Pons (tissue), 1 donor: ENCODE measurements around the gene DRC3.

Experiments used
- DNase-seq: peaks from one replicate; pipeline ENCODE4 v3.0.0-alpha.2; 2016; ENCODE audit warnings: low spot score

The DRC3 gene

DNA sequence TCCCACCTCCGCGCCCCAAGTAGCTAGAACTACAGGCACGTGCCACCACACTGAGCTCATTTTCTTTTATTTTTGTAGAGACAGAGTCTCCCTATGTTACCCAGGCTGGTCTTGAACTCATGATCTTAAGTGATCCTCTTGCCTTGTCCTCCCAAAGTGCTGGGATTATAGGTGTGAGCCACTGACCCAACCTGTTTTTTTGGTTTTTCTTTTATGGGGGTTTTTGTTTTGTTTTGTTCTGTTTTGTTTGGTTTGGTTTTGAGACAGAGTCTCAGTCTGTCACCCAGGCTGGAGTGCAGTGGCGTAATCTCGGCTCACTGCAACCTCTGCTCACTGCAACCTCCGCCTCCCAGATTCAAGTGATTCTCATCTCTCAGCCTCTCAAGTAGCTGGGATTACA, 82.9 kb downstream of the DRC3 start:
- DNase-seq: no peak

DNA sequence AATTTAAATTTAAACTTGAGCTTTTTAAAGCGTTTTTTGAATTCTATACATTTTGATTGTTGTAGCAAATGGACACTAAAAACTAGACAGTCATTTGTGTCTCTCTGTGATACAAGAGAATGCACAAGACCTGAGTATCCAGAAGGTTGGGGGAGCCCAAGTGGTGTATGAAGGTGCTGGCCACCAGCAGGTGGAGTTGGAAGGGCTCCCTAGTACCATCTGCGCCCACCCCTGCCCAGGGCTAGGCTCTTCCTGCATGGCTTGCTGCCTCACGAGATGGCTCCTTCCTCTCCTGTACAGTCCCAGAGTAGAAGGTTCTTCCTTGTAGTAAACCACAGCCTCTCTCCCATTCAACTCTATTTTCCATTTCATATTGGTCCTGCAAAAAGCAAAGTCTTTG, 83.6 kb downstream of the DRC3 start:
- DNase-seq: no peak

DNA sequence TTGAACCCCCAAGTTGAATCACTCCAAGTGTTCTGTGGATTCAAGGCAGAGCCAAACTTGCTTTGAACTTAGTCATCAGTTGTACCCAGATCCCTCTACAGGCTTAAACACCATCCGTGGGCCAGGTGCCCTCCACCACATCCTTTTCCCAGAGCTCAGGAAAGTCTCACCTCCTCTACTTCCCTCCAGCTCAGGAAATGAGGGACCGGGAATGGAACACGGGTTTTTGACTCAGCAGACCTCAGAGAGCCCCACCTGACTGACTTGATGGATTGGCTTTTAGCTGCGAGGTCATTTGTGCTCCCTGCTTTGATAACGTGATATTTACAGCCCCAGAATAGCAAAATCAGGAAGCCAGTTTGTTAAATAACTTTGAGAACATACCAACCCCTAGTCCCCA, 86.6 kb downstream of the DRC3 start:
- DNase-seq: no peak

DNA sequence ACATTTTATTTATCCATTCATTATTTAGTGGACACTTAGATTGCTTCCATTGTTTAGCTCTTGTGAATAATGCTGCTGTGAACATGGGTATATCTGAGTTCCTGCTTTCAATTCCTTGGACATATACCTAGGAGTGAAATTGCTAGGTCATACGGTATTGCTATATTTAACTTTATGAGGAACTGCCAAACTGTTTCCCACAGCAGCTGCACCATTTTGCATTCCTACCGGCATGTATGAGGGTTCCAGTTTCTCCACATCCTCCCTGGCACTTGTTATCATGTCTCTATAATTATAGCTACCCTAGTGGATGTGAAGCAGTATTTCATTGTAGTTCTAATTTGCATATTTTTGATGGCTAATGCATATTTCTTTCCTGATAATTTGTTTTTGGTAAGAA, 91.4 kb downstream of the DRC3 start:
- DNase-seq: no peak

DNA sequence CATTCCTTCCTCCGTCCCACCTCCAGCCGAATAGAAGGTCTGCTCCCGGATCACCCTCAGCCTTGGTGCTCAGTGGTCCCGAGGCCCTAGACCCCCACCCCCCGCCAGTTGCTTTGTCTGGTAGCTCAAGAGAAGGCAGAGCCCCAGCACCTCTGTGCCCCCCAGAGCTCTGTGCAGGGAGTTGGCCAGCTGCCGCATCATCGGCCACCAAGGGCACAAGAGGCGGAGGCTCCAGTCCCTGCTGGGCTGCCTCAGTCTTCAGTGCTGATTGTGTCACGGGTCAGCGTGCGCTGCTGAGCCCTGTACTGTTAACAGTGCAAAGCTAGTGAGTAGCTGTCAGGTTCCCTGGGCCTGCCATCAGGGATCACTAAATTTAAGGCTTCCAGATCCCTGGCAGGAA, 92.9 kb downstream of the DRC3 start:
- DNase-seq: no peak
